GM19193 (cell line): ENCODE results near the gene KCNB1.

ENCODE experiments used
- POLR2A ChIP-seq: IDR thresholded peaks from 4 replicates; pipeline ENCODE4 v1.6.1; 2011; ENCODE audit not compliant: insufficient read depth, insufficient read length; ENCODE audit errors: extremely low read depth

The KCNB1 gene

GRCh38 chr20:49461894-49462620 lies 20.4 kb downstream of the KCNB1 start:
- no peak for TF ChIP-seq POLR2A

- no peak for TF ChIP-seq POLR2A
Measured at GRCh38 chr20:49460916-49461315, 21.6 kb downstream of the KCNB1 start.

DNA sequence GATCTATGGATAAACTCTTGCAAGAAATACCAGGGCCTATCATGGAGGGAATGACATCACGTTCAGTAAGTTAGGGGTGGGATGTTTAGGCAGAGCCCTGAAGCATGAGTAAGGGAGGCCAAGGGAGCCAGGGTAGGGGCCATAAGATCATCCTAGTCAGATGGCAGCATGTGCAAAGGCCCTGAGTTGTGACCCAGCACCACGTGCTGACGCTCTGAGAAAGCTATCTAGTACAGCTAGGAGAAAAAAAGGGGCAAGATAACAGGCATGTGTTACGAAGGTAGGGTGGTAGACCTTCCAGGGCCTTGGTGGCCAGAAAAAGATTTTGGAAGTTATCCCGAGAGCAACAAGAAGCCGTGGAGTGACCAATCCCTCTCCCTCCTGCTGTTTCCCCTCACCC lies 22.3 kb downstream of the KCNB1 start:
- TF ChIP-seq POLR2A: no peak

DNA sequence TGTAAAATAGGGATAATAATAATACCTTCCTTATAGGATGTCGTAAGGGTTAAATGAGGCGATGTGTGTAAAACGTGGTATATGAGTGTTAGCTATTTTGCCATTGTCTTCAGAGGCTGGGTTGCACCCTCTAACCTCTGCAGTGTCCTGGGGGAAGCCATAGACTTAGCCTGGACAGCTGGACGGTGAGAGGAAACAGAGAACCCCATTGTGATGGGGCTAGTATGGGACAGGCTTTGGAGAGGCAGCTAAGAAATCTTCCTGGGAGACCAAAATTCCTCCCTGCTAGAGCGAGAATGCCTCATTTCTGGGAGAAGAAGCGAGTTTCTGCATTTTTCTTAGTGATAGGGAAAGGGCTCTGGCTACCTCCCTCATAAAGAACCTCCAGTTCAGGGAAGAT lies 22.8 kb downstream of the KCNB1 start:
- TF ChIP-seq POLR2A: no peak

DNA sequence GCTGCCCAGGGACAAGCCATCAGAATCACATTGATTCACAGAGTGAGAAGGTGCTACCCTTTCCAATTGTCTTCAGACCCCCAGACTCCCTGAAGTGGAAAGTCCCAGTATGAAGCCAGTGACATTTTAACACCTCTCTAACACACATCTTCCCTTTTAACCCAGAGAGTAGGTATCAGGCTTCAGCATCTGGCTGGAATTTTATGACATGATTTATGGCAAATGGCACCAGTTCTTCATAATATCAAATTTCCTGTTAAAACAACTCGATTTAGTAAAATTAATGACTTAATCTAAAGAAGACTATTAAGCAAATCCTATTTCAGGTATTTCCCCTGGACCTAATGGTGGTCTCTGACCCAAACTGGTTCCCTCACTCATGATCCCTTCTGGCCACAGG lies 25.0 kb downstream of the KCNB1 start:
- TF ChIP-seq POLR2A: no peak

DNA sequence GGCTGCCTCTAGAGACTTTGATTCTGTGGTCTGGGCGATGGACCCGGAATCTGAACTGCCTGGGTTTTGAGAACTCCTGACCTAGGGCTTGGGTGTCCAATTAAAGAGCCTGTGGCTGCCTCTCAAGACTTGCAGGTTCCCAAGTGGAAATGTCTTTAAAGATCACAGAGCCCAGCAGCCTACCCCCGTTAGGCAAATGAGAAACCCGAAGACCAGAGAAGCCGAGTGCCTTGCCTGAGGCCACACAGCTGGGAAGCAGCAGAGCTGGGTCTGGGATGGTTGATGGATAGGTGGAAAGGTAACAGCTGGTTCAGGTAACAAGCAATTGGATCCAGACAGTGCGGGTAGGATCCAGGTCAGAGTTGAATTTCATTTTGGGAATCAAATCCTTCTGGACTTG lies 25.8 kb downstream of the KCNB1 start:
- no peak for TF ChIP-seq POLR2A

DNA sequence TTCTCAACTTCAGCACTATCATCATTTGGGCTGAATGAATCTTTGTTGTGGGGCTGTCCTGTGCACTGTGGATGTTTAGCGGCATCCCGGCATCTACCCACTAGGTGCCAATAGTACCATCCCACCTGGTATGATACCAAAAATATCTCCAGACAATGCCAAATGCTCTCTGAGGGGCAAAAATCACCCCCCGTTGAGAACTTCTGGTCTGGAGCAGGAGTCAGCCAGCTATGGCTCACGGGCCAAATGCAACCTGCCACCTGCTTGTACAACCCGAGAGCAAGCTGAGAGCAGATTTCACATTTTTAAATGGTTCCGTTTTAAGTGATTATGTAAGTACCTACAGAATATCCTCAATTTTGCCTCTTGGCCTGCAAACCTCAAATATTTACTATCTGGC lies 26.8 kb downstream of the KCNB1 start:
- no peak for TF ChIP-seq POLR2A

GRCh38 chr20:49452011-49452482 lies 30.4 kb downstream of the KCNB1 start:
- TF ChIP-seq POLR2A: no peak

DNA sequence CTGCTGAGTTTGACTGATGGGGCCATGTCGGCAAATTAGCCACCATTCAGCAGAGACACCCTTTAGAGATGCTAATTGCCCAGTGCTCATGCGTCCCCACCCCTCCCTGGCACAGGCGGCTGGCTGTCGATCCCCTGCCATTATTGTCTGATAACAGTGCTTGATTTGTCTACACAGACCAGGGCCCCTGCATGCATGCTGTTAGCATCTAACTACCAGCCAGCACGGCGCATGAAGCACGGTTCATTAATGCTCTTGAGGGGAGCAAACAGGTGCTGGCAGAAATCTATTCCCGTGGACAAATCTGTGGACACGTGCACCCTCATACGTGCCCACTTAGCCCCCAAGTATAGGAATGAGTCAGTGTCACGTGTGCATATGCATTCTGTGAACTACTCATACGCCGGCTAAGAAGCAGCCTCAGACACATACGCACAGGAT lies 32.2 kb downstream of the KCNB1 start:
- no peak for TF ChIP-seq POLR2A

- TF ChIP-seq POLR2A: no peak
Measured at GRCh38 chr20:49448917-49449316, 33.6 kb downstream of the KCNB1 start.

GRCh38 chr20:49447946-49448809 lies 34.3 kb downstream of the KCNB1 start:
- no peak for TF ChIP-seq POLR2A

GRCh38 chr20:49447364-49447763 lies 35.1 kb downstream of the KCNB1 start:
- TF ChIP-seq POLR2A: no peak

DNA sequence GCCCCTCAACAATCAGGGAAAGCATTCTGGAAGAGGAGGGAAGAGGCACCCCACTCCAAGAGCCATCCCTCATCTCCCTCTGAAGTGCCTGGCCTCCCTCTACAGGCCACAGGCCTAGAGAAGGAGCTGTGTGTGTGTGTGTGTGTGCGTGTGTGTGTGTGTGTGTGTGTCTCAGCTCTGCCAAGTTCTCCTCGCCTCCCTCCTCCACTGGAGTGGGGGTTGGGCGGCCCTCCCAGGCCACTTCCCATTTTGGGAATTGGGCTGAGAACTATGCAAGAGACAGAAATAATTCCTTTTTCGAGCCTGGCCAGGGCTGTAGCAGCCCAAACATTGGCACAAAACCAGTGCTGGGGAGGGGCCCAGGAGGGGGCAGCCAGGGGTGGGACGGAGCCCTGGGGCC lies 35.7 kb downstream of the KCNB1 start:
- no peak for TF ChIP-seq POLR2A

DNA sequence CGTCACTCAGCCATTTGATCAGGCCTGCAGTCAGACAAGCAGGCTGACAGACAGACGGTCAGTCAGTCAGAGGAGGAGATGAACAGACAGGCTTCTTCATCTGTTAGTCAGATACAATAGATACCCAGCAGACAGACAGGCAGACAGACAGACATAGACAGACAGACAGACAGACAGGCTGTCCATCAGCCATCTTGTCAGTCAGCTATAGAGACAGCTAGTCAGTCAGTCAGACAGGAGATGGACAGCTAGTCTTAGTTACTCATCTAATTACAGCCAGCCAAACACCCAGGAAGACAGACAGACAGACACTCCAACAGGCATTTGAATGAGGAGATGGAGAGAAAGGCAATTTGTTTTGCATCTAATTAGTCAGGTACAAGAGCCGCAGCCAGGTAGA lies 36.4 kb downstream of the KCNB1 start:
- TF ChIP-seq POLR2A: no peak

GRCh38 chr20:49445176-49445575 lies 37.3 kb downstream of the KCNB1 start:
- TF ChIP-seq POLR2A: no peak

GRCh38 chr20:49444553-49444990 lies 37.9 kb downstream of the KCNB1 start:
- no peak for TF ChIP-seq POLR2A
